SW 1271 (cell line): ENCODE results near the gene ZNF581.

ENCODE experiments used
- DNase-seq, 2 experiments: peaks; one replicate each; lab custom pipeline; 2025; lab: John Stamatoyannopoulos, UW

Gene ZNF581

GRCh38 chr19:55680339-55681130 is 37.1 kb downstream of the ZNF581 start:
- no peak for DNase-seq

- no peak for DNase-seq
Measured at GRCh38 chr19:55681131-55682092, 38.0 kb downstream of the ZNF581 start.

- DNase-seq = no peak
Measured at GRCh38 chr19:55683449-55684261, 40.2 kb downstream of the ZNF581 start.

GRCh38 chr19:55684946-55685681 is 41.7 kb downstream of the ZNF581 start:
- no peak for DNase-seq

- DNase-seq = no peak
Measured at GRCh38 chr19:55685776-55686175, 42.3 kb downstream of the ZNF581 start.

GRCh38 chr19:55686311-55687050 is 43.0 kb downstream of the ZNF581 start:
- DNase-seq = no peak

GRCh38 chr19:55687281-55688201 is 44.1 kb downstream of the ZNF581 start:
- DNase-seq = no peak

GRCh38 chr19:55688422-55689218 is 45.2 kb downstream of the ZNF581 start:
- DNase-seq = no peak

- DNase-seq = no peak
Measured at GRCh38 chr19:55689411-55690108, 46.1 kb downstream of the ZNF581 start.

GRCh38 chr19:55690109-55690768 is 46.8 kb downstream of the ZNF581 start:
- no peak for DNase-seq

GRCh38 chr19:55690769-55691545 is 47.5 kb downstream of the ZNF581 start:
- no peak for DNase-seq

- DNase-seq = no peak
Measured at GRCh38 chr19:55691561-55692481, 48.4 kb downstream of the ZNF581 start.

- DNase-seq = no peak
Measured at GRCh38 chr19:55692681-55693081, 49.2 kb downstream of the ZNF581 start.

- no peak for DNase-seq
Measured at GRCh38 chr19:55693336-55693974, 50.0 kb downstream of the ZNF581 start.

GRCh38 chr19:55694241-55694655 is 50.8 kb downstream of the ZNF581 start:
- DNase-seq = no peak
